Body of pancreas (tissue), 4 donors: ENCODE measurements around the gene SMIM35. TPM values are rescaled to one million over a fixed set of nuclear protein-coding genes. Genes with fewer than 3 reads are reported as not detected.

Experiments
- ATAC-seq: fragments of 150-250 bp; one replicate; pipeline ENCODE4 v1.9.1; 2016
- DNase-seq, 4 donors: peaks; one replicate each; pipeline ENCODE4 v3.0.0-alpha.2; 2019
- H3K27ac ChIP-seq, 4 donors: fragments of 200-600 bp; sonication (generic); 1 replicate in 3 of 4; 2 replicates in 1 of 4; pipeline versions ENCODE4 v1.5.1 to v1.6.1; 2016 to 2019; ENCODE audit warnings: mild to moderate bottlenecking in 1 of 4, mixed read lengths in 1 of 4, moderate library complexity in 1 of 4
- H3K27me3 ChIP-seq, 2 donors: fragments of 200-600 bp; sonication (generic); one replicate each; pipeline ENCODE4 v1.6.0; 2016; ENCODE audit warnings: mild to moderate bottlenecking in 1 of 2
- H3K36me3 ChIP-seq, 2 donors: fragments of 200-600 bp; sonication (generic); replicated peaks in 1 of 2; 2 replicates each; pipeline ENCODE4 v1.5.1; 2016; ENCODE audit warnings: low read depth in 2 of 2; ENCODE audit not compliant: insufficient read depth in 1 of 2
- H3K4me1 ChIP-seq: fragments of 200-600 bp; sonication (generic); one replicate; pipeline ENCODE4 v1.6.0; 2016
- H3K4me3 ChIP-seq, 2 donors: fragments of 200-600 bp; sonication (generic); 1 replicate in 1 of 2; 2 replicates in 1 of 2; pipeline ENCODE4 v1.5.1; 2016 to 2019
- H3K9me3 ChIP-seq, 3 donors: fragments of 200-600 bp; sonication (generic); 1 replicate in 2 of 3; 2 replicates in 1 of 3; pipeline ENCODE4 v1.5.1; 2016
- POLR2A ChIP-seq, 3 donors: fragments of 450-650 bp; IDR thresholded peaks; one replicate each; pipeline ENCODE4 v1.6.1; 2016; ENCODE audit warnings: antibody characterized with exemption in 3 of 3, mild to moderate bottlenecking in 2 of 3
- WGBS, 2 donors: methylation state at CpG; one replicate each; pipeline ENCODE4 v1.1.5; 2017; 5-methylcytosine and 5-hydroxymethylcytosine counted together
- intact Hi-C: fragments of 100-400 bp; cut with DNase I; formaldehyde crosslinking; loops from one replicate; pipeline ENCODE4 v1.15.1; 2023
- total RNA-seq, 2 donors: library from RNA; depleted of rRNA; stranded (reverse); fragments of >200 nt; gene quantifications; one replicate each; pipeline ENCODE4 v1.1.0, GENCODE V29; 2016
- TF ChIP-seq, protein P1 (sequence below), 7 experiments: fragments of 450-650 bp in 4 of 7; fragments of 200-600 bp in 3 of 7; sonication (generic) in 3 of 7; IDR thresholded peaks; one replicate each; pipeline ENCODE4 v1.5.1; 2016 to 2019; ENCODE audit warnings: antibody characterized with exemption in 7 of 7

The SMIM35 gene
- total RNA-seq, 2 donors from 2014 or later: not detected

GRCh38 chr11:117993988-117994745, 92.6 kb downstream of the SMIM35 start:
- Histone ChIP-seq H3K36me3 (no peaks in the 10 kb centered on the region), H3K27me3 (no peaks in the 10 kb centered on the region), H3K9me3 (no peaks in the 10 kb centered on the region), H3K4me3 (no peak overlapping the region), H3K27ac (no peak overlapping the region), H3K4me1 (no peaks in the 10 kb centered on the region)
- DNase-seq: peak in 1 of 4 donors; percentile 61
- intact Hi-C loops: no loop called here
- TF ChIP-seq, protein P1, sequence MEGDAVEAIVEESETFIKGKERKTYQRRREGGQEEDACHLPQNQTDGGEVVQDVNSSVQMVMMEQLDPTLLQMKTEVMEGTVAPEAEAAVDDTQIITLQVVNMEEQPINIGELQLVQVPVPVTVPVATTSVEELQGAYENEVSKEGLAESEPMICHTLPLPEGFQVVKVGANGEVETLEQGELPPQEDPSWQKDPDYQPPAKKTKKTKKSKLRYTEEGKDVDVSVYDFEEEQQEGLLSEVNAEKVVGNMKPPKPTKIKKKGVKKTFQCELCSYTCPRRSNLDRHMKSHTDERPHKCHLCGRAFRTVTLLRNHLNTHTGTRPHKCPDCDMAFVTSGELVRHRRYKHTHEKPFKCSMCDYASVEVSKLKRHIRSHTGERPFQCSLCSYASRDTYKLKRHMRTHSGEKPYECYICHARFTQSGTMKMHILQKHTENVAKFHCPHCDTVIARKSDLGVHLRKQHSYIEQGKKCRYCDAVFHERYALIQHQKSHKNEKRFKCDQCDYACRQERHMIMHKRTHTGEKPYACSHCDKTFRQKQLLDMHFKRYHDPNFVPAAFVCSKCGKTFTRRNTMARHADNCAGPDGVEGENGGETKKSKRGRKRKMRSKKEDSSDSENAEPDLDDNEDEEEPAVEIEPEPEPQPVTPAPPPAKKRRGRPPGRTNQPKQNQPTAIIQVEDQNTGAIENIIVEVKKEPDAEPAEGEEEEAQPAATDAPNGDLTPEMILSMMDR (IDR thresholded peaks at IDR 0.05): no peak
- no peak for TF ChIP-seq POLR2A (IDR thresholded peaks at IDR 0.05)
- ATAC-seq: no peak
- 55 to 70% methylated on average over 9 of the region's 9 CpGs for WGBS, 2 donors

- no peak for ATAC-seq
- Histone ChIP-seq H3K36me3 (no peaks in the 10 kb centered on the region), H3K27me3 (no peaks in the 10 kb centered on the region), H3K27ac (no peak overlapping the region), H3K4me3 (no peak overlapping the region), H3K4me1 (no peaks in the 10 kb centered on the region), H3K9me3 (no peaks in the 10 kb centered on the region)
- TF ChIP-seq, protein P1 (IDR thresholded peaks at IDR 0.05): no peak
- no peak for TF ChIP-seq POLR2A (IDR thresholded peaks at IDR 0.05)
- 84 to 95% methylated on average over 2 of the region's 2 CpGs for WGBS, 2 donors
- no peak for DNase-seq
- intact Hi-C loops: no loop called here
These were observed 94.1 kb downstream of the SMIM35 start for GRCh38 chr11:117992620-117993019.

DNA sequence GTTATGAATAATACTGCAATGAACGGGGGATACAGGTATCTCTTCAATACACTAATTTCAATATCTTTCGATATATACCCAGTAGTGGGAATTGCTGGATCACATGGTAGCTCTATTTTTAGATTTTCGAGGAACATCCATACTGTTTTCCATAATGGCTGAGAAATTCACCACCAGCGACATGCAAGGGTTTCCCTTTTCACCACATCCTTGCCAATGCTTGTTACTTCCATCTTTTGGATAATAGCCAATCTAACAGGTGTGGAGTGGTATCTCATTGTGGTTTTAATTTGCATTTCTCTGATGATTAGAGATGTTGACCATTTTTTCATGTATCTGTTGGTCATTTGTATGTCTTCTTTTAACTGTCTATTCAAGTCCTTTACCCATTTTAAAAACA, 94.6 kb downstream of the SMIM35 start:
- DNase-seq: no peak
- no peaks in the 10 kb centered on the region for H3K36me3 ChIP-seq
- no peaks in the 10 kb centered on the region for H3K9me3 ChIP-seq
- H3K27me3 ChIP-seq: no peaks in the 10 kb centered on the region
- intact Hi-C loops: no loop called here
- WGBS, 2 donors: 90 to 92% methylated on average over 4 of the region's 4 CpGs
- ATAC-seq: no peak
- H3K4me1 ChIP-seq: no peaks in the 10 kb centered on the region
- TF ChIP-seq, protein P1 (IDR thresholded peaks at IDR 0.05): no peak
- TF ChIP-seq POLR2A (IDR thresholded peaks at IDR 0.05): no peak
- H3K27ac ChIP-seq: no peak overlapping the region
- no peak overlapping the region for H3K4me3 ChIP-seq

DNA sequence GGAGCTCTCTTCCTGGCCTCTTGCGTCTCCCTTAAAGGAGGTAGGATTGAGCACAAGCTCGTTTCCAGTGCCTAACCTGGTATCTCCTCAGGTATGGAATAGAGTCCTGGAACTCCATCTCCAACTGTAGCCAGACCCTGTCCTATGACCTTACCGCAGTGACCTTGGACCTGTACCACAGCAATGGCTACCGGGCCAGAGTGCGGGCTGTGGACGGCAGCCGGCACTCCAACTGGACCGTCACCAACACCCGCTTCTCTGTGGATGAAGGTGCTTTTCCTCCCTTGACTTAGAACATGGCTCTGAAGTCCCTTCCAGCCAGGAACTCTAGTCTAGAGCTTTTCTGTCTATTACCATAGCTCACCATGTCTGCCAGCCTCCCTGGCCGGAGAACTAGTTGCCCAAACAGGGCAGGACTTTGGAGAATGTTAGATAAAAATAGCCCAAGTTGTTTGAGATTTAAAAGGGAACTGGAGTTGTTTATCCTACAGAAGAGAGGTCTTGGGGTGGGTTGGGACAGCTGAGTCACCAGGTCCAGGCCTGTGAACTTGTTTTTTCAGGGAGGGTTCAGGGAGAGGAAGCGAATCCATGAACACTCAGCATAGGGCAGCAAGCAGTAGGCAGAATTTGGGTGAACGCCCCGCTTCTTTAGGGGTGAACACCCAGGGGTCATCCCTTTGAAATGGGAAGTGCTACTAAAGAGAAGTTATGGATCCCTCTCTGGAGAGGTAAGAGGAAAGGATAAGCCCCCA, 97.2 kb downstream of the SMIM35 start:
- H3K9me3 ChIP-seq: no peaks in the 10 kb centered on the region
- no peaks in the 10 kb centered on the region for H3K27me3 ChIP-seq
- no peaks in the 10 kb centered on the region for H3K36me3 ChIP-seq
- intact Hi-C loops: no loop called here
- peak overlapping the region in 1 of 4 donors; percentile 29 for H3K27ac ChIP-seq
- ATAC-seq (no peak), DNase-seq (peak in 1 of 4 donors; percentile 69)
- WGBS, 2 donors: 82 to 91% methylated on average over 8 to 13 of the region's 13 CpGs
- H3K4me1 ChIP-seq: peaks cover 11% of the 10 kb centered on the region
- no peak overlapping the region for H3K4me3 ChIP-seq
- TF ChIP-seq, protein P1 (IDR thresholded peaks at IDR 0.05): no peak
- TF ChIP-seq POLR2A (IDR thresholded peaks at IDR 0.05): peak in 2 of 3 donors; percentile 17 to 27
